Spinal cord (tissue), 4 donors: Measurements from ENCODE around the gene UBTD2. TPM values are rescaled to one million over a fixed set of nuclear protein-coding genes. Genes with fewer than 3 reads are reported as not detected.

Experiments used
- polyA plus RNA-seq, 2 donors: library from polyadenylated mRNA; unstranded; fragments of 120-200 nt; gene quantifications; one replicate each; pipeline ENCODE4 v1.2.1, GENCODE V29; 2013; ENCODE audit not compliant: insufficient read length in 2 of 2
- small RNA-seq: library from RNA; depleted of rRNA; stranded (forward); fragments of <200 nt; gene quantifications from one replicate; pipeline ENCODE3, GENCODE V24; 2014; ENCODE audit warnings: low replicate concordance
- total RNA-seq, 2 donors: library from RNA; depleted of rRNA in 1 of 2; stranded (reverse); fragments of 120-200 nt in 1 of 2; fragments of >200 nt in 1 of 2; gene quantifications; one replicate each; pipeline versions ENCODE4 v1.2.3 to v1.2.4, GENCODE V29; 2013 to 2014

UBTD2 gene
- total and polyA plus RNA-seq, 4 donors = 37.7 to 54.0 (median 44.3) TPM

Small RNA genes within 50 kb of the gene (small RNA-seq; reads per million reads assigned to genes)
- gene RF00191 = not detected

Other genes starting within 250 kb of the UBTD2 start
- gene STK10, start 95.5 kb downstream of the UBTD2 start, total RNA-seq = 10 to 100 TPM; 14.7 TPM
- 10 to 100 TPM; 18.3 to 25.8 TPM for gene STK10, start 95.5 kb downstream of the UBTD2 start, polyA plus RNA-seq
- not detected for gene EFCAB9, start 89.6 kb downstream of the UBTD2 start, total RNA-seq
- gene EFCAB9, start 89.6 kb downstream of the UBTD2 start, polyA plus RNA-seq = not detected
- gene SH3PXD2B, start 170.8 kb upstream of the UBTD2 start, total RNA-seq = 10 to 100 TPM; 18.3 to 25.6 TPM
- 10 to 100 TPM; 59.4 to 64.8 TPM for gene SH3PXD2B, start 170.8 kb upstream of the UBTD2 start, polyA plus RNA-seq